ENCODE data around the gene SV2C.
"Not testable (repeated sequence)": the region's sequence is repeated elsewhere in the genome, so short reads cannot be mapped to it uniquely, and the experiment has no call there.

Gene SV2C, protein sequence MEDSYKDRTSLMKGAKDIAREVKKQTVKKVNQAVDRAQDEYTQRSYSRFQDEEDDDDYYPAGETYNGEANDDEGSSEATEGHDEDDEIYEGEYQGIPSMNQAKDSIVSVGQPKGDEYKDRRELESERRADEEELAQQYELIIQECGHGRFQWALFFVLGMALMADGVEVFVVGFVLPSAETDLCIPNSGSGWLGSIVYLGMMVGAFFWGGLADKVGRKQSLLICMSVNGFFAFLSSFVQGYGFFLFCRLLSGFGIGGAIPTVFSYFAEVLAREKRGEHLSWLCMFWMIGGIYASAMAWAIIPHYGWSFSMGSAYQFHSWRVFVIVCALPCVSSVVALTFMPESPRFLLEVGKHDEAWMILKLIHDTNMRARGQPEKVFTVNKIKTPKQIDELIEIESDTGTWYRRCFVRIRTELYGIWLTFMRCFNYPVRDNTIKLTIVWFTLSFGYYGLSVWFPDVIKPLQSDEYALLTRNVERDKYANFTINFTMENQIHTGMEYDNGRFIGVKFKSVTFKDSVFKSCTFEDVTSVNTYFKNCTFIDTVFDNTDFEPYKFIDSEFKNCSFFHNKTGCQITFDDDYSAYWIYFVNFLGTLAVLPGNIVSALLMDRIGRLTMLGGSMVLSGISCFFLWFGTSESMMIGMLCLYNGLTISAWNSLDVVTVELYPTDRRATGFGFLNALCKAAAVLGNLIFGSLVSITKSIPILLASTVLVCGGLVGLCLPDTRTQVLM

DNA sequence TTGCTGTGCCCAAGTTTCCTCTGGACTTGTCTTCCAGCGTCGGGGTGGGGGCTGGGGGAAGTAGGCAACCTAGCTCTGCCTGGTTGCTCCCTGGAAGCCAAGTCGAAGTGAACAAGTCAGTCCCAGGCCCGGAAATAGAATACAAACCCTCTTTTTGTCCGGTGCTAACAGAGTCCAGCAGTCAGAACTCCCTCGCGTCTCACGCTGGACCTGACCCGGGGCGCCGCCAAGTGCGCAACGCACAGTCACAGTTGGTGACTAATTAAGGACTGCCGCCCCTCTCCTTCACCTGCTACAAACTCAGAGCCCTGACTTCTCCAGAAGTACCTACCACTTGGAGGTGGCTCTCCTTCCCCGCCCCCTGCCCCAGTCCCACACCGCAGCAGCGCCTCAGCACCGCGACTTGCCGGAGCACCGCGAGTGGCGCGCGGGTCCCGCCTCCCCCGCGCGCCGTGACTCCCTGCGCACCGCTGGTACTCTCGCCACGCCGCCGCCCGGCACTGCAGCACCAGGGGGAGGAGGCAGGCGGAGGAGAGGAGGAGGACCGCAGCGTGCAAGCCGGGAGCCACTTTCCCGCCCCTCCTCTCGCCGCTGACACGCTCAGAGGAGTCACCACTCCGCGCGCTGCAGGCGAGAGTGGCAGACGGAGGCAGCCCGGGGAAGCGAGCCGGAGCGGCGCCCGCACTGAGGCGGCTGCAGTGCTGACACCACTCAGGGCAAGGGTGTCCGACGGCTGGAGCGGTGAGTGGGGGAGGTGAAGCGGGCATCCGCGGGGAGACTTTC is at the start of gene SV2C:
TSS of gene SV2C (plus strand) at position 612 of the 783 bp plus-strand sequence. CDS start 48,368 bp downstream, outside the sequence.
- in situ Hi-C loops (cut with MboI; ENCODE audit: low sequenced_read_pairs): no loop called here

DNA sequence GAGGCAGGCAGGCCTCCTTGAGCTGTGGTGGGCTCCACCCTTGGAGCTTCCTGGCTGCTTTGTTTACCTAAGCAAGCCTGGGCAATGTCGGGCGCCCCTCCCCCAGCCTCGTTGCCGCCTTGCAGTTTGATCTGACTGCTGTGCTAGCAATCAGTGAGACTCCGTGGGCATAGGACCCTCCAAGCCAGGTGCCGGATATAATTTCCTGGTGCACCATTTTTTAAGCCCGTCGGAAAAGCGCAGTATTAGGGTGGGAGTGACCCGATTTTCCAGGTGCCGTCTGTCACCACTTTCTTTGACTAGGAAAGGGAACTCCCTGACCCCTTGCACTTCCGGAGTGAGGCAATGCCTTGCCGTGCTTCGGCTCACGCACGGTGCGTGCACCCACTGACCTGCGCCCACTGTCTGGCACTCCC is 45.4 kb upstream of the SV2C start:
- in situ Hi-C loops (cut with MboI; ENCODE audit: low sequenced_read_pairs): not testable (repeated sequence)

DNA sequence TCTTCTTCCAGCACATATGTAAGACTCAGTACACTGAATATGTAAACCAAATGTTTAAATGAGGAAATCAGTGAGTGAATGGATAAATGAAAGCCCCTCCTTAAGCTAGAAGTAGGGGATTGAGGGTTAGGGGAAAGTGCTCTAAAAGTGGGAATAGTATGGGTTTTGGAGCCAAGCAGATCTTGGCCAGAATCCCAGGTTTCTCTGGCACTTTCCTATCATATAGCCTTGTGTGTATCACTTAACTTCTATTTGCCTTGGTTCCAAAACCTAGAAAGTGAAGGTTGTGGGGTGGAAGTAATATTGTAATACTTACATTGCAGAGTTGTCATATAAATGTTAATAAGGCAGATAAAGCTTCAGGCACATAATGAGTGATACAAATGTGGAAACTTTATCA is 45.0 kb upstream of the SV2C start:
- in situ Hi-C loops (cut with MboI; ENCODE audit: low sequenced_read_pairs): no loop called here

DNA sequence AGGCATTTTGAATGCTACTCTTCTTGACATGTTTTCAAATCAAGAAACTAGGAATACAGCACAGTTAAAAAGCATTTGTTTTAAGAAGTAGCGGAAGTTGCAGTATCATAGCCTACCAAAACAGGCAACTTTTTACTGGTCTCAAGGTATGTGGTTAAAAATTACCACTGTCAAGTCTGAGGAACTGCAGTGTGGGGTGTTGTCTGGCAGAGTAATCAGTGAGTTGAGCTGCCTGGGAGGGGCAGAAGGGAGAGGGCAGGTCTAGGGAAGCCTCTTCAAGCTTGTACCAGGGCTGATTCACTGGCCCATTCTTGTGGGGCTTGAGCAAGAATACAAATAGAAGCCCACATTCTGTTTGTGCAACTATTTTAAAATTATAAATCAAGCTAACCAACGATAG is 42.4 kb upstream of the SV2C start:
- in situ Hi-C loops (cut with MboI; ENCODE audit: low sequenced_read_pairs): no loop called here

DNA sequence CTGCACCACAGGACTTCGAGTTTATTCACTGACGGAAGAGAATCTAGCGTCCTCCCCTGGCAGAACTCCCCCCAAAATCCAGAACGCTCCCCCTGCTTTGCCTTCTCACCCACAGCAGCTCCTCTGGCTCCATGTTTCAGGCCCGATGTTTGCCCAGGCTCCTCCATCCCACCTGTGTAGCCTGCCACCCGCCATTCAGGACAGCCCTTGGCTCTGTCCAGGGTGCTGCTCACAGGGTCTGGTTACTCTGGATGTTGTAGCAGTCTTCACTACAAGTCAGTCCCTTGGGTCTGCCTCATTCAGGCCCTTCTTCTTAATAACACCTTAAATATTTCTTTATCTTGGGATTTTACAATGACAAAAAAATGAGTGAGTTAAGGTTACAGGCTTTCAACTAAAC is 41.3 kb upstream of the SV2C start:
- in situ Hi-C loops (cut with MboI; ENCODE audit: low sequenced_read_pairs): no loop called here

DNA sequence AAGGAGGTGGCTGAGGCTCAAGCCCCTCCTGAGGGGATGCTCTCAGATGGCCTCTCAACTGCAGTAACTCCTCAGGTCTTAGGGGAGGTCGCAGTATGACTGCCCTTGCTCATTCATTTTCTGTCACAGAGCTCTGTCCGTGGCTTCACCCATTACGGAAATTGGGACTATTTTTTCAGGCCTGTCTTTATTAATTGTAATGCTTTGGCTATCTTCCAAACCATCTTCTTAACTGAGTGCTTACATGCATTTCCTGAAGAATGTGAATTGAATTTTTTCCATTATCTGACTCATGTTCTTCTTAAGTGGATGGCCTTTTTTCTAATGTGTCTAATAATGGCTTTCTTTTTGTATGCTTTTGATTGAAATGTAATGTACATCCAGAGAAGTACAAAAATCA is 36.4 kb upstream of the SV2C start:
- in situ Hi-C loops (cut with MboI; ENCODE audit: low sequenced_read_pairs): no loop called here

DNA sequence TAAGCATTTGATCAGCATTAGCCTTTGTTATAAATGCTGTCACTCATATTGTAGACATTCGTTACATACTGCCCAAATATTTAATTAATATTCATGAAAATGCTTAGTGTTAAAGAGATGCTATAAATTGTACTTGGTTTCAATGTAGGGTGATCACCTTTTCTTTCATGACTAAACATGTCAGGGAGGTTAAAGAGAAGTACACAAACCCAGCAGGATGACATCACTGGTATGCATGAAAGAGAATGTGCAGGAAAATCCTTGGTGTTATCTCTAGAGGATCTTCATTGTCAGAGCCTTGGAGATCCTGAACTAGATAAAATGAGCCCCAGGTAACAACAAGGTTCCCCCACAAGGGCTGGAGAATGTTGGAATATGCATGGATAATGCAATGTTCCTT is 33.0 kb upstream of the SV2C start:
- in situ Hi-C loops (cut with MboI; ENCODE audit: low sequenced_read_pairs): no loop called here

DNA sequence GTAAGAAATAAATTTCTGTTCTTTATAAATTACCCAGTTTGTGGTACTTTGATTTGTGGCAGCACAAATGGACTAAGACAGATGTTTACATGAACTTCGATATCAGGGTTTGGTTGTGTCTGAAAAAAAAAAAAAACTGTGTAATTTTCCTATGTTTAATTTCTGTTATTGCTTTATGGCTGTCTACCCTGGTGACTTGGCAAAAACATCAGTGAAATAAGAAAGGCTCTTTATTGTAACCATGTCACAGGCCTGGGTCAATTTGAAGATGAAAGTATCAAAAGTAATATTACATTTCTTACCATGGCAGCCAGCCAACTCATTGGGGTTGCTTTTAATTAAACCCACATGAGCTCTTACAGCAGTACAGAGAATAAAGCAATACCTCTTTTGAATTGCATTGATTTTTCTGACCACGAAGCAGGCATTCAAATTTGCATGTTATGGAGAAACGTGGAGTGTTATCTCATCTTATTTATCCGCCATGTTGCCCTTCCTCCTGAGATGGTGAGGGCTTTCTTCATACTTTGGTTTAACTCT is 20.6 kb upstream of the SV2C start:
- in situ Hi-C loops (cut with MboI; ENCODE audit: low sequenced_read_pairs): no loop called here

DNA sequence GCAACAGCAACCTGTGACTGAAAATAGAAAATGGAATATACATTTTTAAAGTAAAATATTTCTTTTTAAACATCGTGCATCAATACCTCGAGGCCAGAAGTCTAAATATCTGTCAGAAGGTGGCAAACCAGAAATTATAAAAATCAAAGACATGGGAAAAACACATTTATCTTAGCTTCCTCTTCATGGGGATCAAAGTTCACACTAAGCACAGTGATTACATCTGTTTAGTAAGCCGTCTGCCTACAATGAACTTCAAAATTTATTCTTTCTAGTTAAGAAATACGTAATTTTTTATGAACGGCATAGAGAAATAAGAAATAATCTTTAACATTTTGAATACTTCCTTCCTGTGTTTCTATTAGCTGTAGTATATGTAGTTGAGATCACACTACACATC is 17.9 kb upstream of the SV2C start:
- in situ Hi-C loops (cut with MboI; ENCODE audit: low sequenced_read_pairs): no loop called here

DNA sequence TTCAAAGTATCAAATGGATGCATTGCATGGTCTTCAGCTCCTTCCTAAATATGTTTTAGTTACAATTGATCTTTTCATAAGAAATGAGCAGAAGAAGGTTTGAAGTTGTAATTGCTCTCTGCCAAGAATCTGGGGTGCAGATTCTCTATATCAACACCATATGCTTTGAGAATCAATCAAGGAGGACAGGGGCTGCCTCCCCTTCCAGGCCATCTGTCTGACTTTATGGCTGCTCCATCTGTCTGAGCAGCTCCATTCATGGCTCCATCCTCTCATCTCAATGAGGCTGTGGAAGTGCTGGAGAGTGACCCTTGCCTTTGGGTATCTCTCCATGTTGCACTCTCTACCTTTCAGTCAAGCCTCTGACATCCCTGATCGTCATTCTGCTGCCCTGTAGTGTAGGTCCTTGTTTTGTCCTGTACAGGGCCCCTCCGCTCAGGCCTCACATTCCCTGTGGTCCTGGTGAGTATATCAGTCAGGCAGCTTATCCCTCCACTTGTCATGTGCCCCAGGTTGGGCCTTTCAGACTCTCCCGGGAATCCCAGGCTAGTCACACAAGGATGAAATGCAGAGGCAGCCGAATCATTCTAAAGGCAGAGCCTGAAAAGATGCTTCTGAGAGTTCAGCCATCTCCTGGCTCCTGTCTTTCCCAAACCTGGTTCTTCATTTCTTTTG is 14.0 kb upstream of the SV2C start:
- in situ Hi-C loops (cut with MboI; ENCODE audit: low sequenced_read_pairs): no loop called here

DNA sequence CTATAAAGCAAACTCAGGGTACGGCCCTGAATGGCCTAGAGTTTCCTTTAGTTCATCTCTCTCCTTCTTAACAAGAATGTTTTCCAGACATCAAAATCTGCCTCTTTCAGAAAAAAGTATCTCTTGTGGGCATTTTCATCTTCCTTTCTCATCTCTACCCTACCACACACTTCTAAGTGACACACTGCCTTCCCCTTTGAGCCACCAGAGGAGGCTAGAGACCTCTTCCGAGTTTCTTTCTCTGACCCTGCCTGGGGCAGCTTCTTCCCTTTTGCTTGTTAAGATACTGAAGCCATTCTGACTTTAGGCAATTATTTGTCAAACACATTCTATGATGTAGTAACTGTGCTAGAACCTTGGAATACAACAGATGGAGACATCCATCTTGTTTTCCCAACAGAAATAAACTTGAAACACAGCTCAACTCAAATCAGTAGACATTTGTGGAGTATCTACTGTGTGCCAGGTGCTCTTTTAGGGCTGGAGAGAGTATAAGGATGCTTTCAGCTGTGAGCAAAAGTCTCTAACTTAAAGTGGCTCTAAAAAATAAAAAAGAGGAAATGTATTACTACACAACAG is 8.6 kb upstream of the SV2C start:
- in situ Hi-C loops (cut with MboI; ENCODE audit: low sequenced_read_pairs): no loop called here

DNA sequence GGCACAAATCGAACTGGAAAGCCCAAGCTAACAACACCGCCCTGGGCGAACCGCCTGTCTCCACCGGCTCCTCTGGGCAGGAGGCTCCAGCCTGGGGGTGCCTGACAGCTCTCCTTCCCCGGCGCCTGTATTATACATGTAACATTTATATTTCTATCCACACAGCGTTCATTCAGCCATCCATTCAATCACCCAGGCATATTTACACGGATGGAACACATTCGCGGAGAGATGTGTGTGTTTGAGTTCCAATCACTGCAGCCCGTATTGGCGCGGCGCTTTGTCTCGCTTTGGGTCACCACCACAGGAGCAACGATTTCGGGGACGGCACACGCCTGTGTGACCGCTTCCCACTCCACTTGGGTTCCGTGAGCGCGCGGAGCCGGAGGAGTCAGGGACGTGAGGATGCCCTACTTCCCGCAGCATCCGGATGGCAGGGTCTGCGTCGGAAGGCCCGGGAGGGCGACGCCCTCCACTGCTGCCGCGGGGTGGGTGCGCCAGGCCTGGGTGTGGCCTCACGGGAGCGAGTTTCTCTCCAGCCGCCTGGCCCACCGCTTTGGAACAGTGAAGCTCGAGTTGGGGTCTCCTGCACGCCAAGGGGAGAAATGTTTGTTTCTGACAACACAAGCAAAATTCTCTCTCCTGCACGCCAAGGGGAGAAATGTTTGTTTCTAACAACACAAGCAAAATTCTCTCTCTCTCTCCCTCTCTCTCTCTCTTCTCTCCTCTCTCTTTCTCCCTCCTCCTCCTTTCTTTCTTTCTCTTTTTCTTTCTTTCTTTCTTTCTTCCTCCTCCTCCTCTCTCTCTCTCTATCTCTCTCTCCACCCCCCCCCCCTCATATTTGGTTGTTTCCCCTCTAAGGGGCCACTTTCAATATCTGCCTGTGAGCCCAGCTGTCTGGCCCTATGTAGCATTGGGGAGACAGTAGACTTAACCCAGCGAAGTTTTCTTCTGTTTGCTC is 1.1 kb upstream of the SV2C start:
- in situ Hi-C loops (cut with MboI; ENCODE audit: low sequenced_read_pairs): no loop called here

DNA sequence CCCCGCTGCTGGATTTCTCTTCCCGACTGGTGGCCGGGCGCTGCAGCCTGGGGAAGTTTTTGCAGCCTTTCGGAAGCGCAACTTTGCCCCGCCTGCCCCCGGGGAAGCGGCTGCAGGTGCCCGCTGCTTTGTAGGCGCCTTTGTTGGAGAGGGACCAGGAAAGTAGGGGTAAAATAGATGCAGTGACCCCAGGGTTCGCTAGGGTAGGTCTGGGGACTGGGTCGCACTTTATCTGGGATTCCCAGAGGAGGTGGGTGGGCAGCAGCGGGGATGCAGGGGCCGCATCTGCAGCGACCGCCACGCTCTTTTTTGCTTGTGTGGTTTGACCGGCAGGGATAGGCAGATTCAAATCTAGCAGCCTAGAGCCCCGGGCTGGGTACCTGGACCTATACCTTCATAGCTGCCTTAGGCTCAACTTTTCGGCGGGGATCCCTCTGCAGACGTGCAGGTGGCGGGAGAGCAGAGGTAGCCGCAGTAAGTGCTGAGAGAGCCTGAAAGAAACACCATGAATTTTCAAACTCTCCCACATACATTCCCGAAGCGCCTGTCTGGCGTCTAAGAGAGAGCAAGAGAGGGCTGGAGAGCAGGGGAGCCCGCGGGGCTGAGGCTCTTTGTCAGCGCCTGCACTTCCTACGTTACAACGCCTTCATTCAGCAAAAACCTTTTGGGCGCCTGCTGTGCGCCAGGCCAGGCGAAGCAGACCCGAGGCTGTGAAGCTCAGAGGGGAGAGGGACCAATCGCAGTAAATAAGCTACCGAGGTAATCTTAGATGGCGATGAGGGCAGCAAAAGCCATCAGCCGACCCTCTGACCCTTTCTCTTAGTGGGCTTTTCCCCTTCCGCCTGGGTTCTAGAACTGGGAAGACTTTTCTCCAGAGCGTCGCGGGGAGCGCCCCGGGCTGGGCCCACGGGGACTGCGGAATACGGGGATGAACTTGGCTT is 642 bp downstream of the SV2C start:
- in situ Hi-C loops (cut with MboI; ENCODE audit: low sequenced_read_pairs): no loop called here

DNA sequence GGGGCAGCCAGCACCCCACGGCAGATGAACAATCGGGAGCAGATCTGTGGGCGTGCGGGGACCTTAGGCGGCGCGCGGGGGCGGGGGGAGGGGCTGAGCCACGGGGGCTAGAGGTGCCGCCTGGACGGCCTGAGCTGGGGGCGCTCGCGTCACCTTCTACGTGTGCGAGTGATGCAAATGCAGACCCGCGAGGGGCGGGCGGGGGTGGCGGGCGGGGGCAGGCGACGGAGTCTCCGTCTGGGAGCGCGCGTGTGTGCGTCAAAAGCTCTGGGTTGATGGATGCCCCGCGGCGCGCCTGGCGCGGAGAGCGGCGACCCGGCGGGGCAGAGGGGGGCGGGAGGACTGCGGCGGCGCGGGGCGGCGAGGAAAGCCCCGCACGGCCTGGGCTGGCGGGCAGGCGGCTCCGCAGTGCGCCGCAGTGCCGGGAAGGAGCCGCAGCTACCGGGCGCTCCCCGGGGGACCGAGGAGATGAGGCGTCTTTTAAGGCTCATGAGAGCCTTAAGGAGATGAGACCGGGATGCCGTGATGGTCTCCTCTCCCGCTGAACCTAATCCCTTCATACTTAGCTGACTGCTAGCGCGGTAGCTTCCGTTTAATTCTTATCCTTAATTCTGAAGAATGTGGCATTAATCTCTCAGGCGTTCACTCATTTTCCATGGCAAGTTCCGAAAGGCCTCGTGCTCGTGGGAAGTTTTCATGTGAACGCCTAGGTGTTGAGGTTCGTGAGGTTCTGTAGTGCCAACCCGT is 1.5 kb downstream of the SV2C start:
- in situ Hi-C loops (cut with MboI; ENCODE audit: low sequenced_read_pairs): no loop called here

DNA sequence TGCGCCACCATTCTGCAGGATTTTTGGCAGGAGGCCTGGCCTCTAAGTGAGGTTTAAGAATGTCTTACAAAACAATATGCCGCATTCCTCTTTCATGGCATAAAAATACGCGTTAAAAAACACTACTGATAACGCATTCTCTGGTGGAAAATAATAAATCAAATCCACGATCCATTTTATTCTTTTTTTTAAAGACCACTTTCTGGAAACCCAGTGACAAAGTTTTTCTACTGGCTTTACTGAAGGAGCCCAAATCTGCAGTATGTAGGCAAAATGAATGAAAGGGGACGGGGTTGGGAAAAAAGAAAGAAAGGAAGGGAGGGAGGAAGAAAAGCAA is 2.0 kb downstream of the SV2C start:
- in situ Hi-C loops (cut with MboI; ENCODE audit: low sequenced_read_pairs): no loop called here

DNA sequence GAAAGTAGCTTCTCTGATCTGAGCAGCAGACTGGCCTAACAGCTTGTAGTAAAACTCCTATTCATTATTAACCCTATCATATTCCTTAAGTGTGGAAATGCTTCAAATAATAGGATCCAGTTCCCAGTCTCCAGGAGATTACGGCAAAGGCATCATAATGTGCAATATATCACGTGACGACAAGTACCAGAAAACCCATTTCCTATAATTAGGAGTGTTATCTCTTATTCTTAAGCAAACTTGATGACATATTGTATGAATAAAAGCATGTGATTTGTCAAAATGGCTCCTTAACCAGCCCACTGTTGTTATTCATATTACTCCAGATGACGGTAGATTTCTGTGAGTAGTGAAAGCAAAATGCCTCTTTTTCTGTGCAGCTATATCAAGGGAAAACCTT is 2.9 kb downstream of the SV2C start:
- in situ Hi-C loops (cut with MboI; ENCODE audit: low sequenced_read_pairs): no loop called here

DNA sequence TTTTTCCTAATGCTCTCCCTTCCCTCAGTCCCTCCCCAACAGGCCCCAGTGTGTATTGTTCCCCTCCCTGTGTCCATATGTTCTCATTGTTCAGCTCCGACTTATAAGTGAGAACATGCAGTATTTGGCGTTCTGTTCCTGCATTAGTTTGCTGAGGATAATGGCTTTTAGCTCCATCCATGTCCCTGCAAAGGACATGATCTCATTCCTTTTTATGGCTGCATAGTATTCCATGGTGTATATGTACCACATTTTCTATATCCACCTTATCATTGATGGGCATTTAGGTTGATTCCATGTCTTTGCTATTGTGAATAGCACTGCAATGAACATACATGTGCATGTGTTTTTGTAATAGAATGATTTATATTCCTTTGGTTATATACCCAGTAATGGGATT is 6.0 kb downstream of the SV2C start:
- in situ Hi-C loops (cut with MboI; ENCODE audit: low sequenced_read_pairs): not testable (repeated sequence)

DNA sequence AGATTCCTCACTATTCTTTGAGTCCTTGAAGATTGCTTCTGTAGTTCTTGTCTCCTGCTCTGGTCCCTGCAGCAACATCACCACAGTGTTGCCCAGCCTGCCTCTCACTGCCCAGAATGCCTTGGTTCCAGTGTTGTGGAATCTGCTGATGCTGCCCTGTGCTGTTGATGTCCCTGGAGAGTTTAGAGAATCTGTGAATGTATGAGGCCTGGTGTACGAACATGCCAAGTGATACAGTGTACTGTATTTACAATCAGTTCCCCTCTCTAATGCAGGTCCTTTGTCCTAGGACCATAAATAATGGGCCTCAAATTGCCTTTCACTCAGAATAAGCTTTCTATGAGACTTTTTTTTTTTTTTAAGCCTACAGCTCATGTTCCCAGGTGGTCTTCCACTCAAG is 8.2 kb downstream of the SV2C start:
- in situ Hi-C loops (cut with MboI; ENCODE audit: low sequenced_read_pairs): no loop called here

All from HL-60/S4 (cell line).